Measurements from ENCODE around the gene DOCK11. TPM values are rescaled to one million over a fixed set of nuclear protein-coding genes. Genes with fewer than 3 reads are reported as not detected.

Gene DOCK11
- total and polyA plus RNA-seq, 2 experiments from 2014 or later = 7.6 to 8.3 TPM

DNA sequence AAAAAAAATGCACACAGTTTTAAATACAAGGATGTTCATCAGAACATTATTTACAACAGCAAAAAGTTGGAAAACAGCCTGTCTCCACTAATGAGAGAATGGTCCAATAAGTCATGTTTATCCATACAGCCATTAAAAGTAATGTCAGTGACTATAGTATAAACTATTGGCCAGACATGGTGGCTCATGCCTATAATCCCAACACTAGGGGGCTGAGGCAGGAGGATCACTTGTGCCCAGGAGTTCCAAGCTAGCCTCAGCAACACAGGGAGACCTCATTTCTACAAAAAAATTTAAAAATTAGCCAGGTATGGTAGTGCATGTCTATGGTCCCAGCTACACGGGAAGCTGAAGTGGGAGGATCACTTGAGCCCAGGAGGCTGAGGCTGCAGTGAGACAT, 183.7 kb downstream of the DOCK11 start:
- Histone ChIP-seq H3K4me2 (no peak overlapping the region), H2AFZ (no peak overlapping the region), H3K9me3 (ENCODE audit: low read depth) (no peaks in the 10 kb centered on the region), H4K20me1 (ENCODE audit: insufficient read depth, poor library complexity, severe bottlenecking) (no peaks in the 10 kb centered on the region), H3K9me2 (replicated peaks; ENCODE audit: insufficient read depth) (no peaks in the 10 kb centered on the region), H3K27ac (no peak overlapping the region), H3K27me3 (no peaks in the 10 kb centered on the region), H3K36me3 (replicated peaks; ENCODE audit: insufficient read depth, low read depth) (no peaks in the 10 kb centered on the region), H3K4me1 (ENCODE audit: insufficient read depth) (no peaks in the 10 kb centered on the region), H3K4me3 (no peak overlapping the region), H3K79me2 (no peaks in the 10 kb centered on the region)
- 90% methylated on average over 1 of the region's 1 CpG for WGBS (ENCODE audit: low lambda C conversion rate, missing lambda C conversion rate)
- no peak for DNase-seq (ENCODE audit: low spot score)
- TF ChIP-seq, protein P1, sequence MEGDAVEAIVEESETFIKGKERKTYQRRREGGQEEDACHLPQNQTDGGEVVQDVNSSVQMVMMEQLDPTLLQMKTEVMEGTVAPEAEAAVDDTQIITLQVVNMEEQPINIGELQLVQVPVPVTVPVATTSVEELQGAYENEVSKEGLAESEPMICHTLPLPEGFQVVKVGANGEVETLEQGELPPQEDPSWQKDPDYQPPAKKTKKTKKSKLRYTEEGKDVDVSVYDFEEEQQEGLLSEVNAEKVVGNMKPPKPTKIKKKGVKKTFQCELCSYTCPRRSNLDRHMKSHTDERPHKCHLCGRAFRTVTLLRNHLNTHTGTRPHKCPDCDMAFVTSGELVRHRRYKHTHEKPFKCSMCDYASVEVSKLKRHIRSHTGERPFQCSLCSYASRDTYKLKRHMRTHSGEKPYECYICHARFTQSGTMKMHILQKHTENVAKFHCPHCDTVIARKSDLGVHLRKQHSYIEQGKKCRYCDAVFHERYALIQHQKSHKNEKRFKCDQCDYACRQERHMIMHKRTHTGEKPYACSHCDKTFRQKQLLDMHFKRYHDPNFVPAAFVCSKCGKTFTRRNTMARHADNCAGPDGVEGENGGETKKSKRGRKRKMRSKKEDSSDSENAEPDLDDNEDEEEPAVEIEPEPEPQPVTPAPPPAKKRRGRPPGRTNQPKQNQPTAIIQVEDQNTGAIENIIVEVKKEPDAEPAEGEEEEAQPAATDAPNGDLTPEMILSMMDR (IDR thresholded peaks at IDR 0.05; ENCODE audit: poor library complexity) = no peak
- TF ChIP-seq EZH2 (IDR thresholded peaks at IDR 0.05; ENCODE audit: borderline replicate concordance) (no peak), EZH2phosphoT487 (IDR thresholded peaks at IDR 0.05; ENCODE audit: low read depth, severe bottlenecking, unreplicated experiment) (no peak)

DNA sequence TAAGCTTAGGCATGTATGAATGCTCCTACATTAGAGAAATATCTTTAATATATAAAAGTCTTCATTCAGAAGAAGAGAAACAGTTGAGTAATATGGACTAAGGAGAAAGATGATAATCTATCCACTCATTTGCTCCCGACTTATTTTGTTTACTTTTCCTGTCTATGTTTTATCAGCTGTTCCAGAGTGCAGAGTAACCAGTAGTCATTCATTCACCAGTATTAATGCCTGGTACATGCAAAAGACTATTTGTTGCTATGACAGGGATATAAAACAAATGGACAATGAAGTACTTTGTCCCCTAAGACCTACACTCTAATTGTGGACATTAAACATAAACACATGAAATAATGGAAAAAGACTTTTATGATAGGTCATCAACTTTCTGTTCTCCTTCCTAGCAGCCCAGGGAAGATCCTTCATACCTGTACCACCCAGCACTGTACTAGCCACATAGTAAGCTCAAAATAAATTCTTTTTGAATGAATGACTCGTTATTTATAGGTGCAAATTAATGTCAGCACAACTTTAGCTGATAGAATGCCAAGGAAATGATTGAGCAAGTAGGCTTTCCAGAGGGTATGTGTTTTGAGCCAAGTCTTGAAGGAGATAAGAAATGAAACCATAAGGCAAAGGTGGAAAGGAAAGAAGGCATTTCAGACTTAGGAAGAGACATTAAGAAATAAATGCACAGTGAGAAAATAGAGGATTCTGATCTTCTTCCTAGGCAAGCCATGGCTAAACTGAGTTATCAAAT, 186.8 kb downstream of the DOCK11 start:
- Histone ChIP-seq H3K4me1 (ENCODE audit: insufficient read depth) (no peaks in the 10 kb centered on the region), H3K27me3 (no peaks in the 10 kb centered on the region), H2AFZ (no peak overlapping the region), H3K27ac (peak overlapping the region; percentile 36), H3K36me3 (replicated peaks; ENCODE audit: insufficient read depth, low read depth) (no peaks in the 10 kb centered on the region), H3K4me2 (peak overlapping the region; percentile 13), H3K9me3 (ENCODE audit: low read depth) (no peaks in the 10 kb centered on the region), H3K4me3 (no peak overlapping the region), H3K9me2 (replicated peaks; ENCODE audit: insufficient read depth) (no peaks in the 10 kb centered on the region), H3K79me2 (no peaks in the 10 kb centered on the region), H4K20me1 (ENCODE audit: insufficient read depth, poor library complexity, severe bottlenecking) (no peaks in the 10 kb centered on the region)
- no peak for DNase-seq (ENCODE audit: low spot score)
- TF ChIP-seq, protein P1 (IDR thresholded peaks at IDR 0.05; ENCODE audit: poor library complexity) = no peak
- TF ChIP-seq EZH2phosphoT487 (IDR thresholded peaks at IDR 0.05; ENCODE audit: low read depth, severe bottlenecking, unreplicated experiment) (no peak), EZH2 (IDR thresholded peaks at IDR 0.05; ENCODE audit: borderline replicate concordance) (no peak)
- 55% methylated on average over 2 of the region's 2 CpGs for WGBS (ENCODE audit: low lambda C conversion rate, missing lambda C conversion rate)

DNA sequence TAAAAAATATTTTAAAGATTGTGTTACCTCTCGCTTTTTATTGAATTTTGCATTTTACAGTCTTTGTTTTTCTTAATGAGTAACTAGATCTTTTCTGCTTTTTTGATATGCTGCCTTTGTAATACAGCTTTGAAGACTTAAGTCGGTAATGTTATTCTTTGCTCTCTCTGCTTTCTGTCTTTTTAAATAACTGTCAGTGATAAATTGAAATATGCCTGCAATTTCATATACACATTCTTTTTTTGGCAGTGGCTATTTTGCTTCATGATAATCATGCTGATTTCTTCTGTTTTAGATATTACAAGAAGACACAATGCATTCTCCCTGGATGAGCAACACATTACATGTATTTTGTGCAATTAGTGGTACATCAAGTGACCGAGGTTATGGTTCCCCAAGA, 189.8 kb downstream of the DOCK11 start:
- Histone ChIP-seq H3K9me2 (replicated peaks; ENCODE audit: insufficient read depth) (no peaks in the 10 kb centered on the region), H3K27ac (no peak overlapping the region), H3K4me2 (no peak overlapping the region), H3K36me3 (replicated peaks; ENCODE audit: insufficient read depth, low read depth) (no peaks in the 10 kb centered on the region), H4K20me1 (ENCODE audit: insufficient read depth, poor library complexity, severe bottlenecking) (no peaks in the 10 kb centered on the region), H3K27me3 (no peaks in the 10 kb centered on the region), H3K79me2 (no peaks in the 10 kb centered on the region), H3K4me1 (ENCODE audit: insufficient read depth) (no peaks in the 10 kb centered on the region), H3K9me3 (ENCODE audit: low read depth) (no peaks in the 10 kb centered on the region), H3K4me3 (no peak overlapping the region), H2AFZ (no peak overlapping the region)
- TF ChIP-seq, protein P1 (IDR thresholded peaks at IDR 0.05; ENCODE audit: poor library complexity) = no peak
- TF ChIP-seq EZH2 (IDR thresholded peaks at IDR 0.05; ENCODE audit: borderline replicate concordance) = no peak
- TF ChIP-seq EZH2phosphoT487 (IDR thresholded peaks at IDR 0.05; ENCODE audit: low read depth, severe bottlenecking, unreplicated experiment) = no peak
- 67% methylated on average over 3 of the region's 3 CpGs for WGBS (ENCODE audit: low lambda C conversion rate, missing lambda C conversion rate)
- DNase-seq (ENCODE audit: low spot score) = no peak

Data from hepatocyte (in vitro differentiated cells).